BE2C (cell line): ENCODE results near the gene TMPRSS5.

ENCODE experiments used
- DNase-seq: peaks from one replicate; pipeline ENCODE4 v3.0.0-alpha.2; 2020
- H3K27me3 ChIP-seq: fragments of 250-450 bp; sonication (Bioruptor Pico); 2 replicates; pipeline ENCODE4 v1.5.1; 2020; ENCODE audit warnings: mild to moderate bottlenecking
- H3K36me3 ChIP-seq: fragments of 250-450 bp; sonication (Bioruptor Pico); 2 replicates; pipeline ENCODE4 v1.5.1; 2020; ENCODE audit warnings: mild to moderate bottlenecking
- H3K4me1 ChIP-seq: fragments of 250-450 bp; sonication (Bioruptor Pico); 2 replicates; pipeline ENCODE4 v1.5.1; 2020
- H3K4me3 ChIP-seq: 2 replicates; pipeline ENCODE4 v1.5.1; 2011; ENCODE audit warnings: low read depth, low read length
- H3K9me3 ChIP-seq: fragments of 250-450 bp; sonication (Bioruptor Pico); 2 replicates; pipeline ENCODE4 v1.5.1; 2020
- TF ChIP-seq, protein P1 (sequence below): IDR thresholded peaks from 2 replicates; pipeline ENCODE4 v1.5.1; 2012; ENCODE audit warnings: mild to moderate bottlenecking, low read depth, low read length

Gene TMPRSS5

DNA sequence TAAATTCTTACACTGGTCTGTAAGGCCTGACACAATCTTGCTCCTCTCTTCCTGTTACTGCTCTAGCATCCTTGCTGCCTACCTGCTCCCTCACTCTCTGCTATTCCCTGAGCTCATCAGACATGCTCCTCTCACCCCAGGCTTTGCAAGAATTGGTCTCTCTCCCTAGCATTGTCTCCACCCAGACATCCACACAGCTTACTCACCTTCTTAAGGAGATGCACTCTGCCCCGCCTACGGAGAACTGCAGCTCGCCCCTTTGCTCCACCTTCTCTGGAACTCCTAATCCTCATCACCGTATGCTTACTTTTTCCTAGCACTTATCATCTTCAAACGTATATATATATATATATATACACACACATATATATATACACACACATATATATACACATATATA lies 23.3 kb upstream of the TMPRSS5 start:
- Histone ChIP-seq H3K36me3 (peaks cover 12% of the 10 kb centered on the region), H3K4me3 (no peak overlapping the region), H3K27me3 (no peaks in the 10 kb centered on the region), H3K4me1 (peaks cover 23% of the 10 kb centered on the region), H3K9me3 (no peaks in the 10 kb centered on the region)
- no peak for DNase-seq
- TF ChIP-seq, protein P1, sequence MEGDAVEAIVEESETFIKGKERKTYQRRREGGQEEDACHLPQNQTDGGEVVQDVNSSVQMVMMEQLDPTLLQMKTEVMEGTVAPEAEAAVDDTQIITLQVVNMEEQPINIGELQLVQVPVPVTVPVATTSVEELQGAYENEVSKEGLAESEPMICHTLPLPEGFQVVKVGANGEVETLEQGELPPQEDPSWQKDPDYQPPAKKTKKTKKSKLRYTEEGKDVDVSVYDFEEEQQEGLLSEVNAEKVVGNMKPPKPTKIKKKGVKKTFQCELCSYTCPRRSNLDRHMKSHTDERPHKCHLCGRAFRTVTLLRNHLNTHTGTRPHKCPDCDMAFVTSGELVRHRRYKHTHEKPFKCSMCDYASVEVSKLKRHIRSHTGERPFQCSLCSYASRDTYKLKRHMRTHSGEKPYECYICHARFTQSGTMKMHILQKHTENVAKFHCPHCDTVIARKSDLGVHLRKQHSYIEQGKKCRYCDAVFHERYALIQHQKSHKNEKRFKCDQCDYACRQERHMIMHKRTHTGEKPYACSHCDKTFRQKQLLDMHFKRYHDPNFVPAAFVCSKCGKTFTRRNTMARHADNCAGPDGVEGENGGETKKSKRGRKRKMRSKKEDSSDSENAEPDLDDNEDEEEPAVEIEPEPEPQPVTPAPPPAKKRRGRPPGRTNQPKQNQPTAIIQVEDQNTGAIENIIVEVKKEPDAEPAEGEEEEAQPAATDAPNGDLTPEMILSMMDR = no peak

DNA sequence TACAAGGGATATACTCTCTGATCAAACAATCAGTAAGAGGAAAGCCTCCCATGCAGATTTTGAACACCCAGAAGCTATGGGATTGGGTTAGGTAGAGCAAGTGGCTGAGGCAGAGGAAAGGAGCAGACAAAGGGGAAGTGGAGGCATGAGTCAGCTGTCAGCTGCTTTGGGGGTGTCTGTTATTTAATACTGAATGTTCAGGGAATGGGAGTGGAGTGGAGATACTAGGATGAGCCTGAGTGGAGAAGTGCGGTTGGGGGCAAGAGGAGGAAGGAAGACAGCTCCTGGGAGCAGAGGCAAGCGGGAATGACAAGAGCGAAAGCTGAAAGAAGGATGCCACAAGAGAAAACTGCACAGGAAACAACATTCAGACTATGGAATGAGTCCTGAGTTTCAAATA lies 22.7 kb upstream of the TMPRSS5 start:
- H3K4me1 ChIP-seq = peaks cover 29% of the 10 kb centered on the region
- TF ChIP-seq, protein P1 = no peak
- no peaks in the 10 kb centered on the region for H3K27me3 ChIP-seq
- peaks cover 12% of the 10 kb centered on the region for H3K36me3 ChIP-seq
- no peaks in the 10 kb centered on the region for H3K9me3 ChIP-seq
- H3K4me3 ChIP-seq = no peak overlapping the region
- no peak for DNase-seq

DNA sequence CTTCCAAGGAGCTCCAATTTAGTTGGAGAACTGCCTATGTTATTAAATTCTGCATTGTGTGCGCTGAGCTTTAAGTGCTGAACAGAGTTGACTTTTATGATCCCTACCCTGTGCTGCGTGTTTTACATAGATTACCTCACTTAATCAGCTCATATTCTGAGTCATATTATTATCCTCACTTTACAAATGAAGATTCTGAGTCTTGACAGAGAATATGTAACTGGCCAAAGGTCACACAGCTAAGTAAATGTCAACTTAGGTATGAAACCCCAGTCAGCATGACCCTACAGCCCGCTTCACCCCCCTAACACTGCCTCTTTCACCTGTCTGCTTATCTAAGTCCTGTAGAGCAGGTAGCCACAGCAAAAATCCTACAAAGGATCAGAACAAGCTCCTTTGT lies 19.8 kb upstream of the TMPRSS5 start:
- Histone ChIP-seq H3K9me3 (no peaks in the 10 kb centered on the region), H3K27me3 (no peaks in the 10 kb centered on the region), H3K4me1 (peaks cover 40% of the 10 kb centered on the region), H3K36me3 (no peaks in the 10 kb centered on the region), H3K4me3 (no peak overlapping the region)
- TF ChIP-seq, protein P1 = no peak
- no peak for DNase-seq

DNA sequence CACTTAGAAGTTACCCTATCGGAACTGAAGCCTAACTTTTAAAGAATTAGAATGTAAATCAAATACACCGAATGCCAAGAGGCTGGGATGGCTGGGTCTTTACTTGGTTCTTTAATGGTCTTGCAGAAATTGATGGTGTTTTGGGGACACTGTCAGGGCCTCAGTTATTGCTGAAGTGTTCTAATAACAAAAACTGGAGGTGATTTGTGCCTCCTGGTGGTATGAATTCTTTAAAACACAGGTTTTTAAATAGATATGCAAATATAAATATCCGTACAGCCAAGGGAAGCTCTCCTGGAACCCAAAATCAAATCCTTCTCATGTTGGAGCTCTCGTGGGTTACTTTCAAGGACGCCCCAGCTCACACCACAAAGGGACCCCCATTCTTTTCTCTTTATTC lies 19.3 kb upstream of the TMPRSS5 start:
- Histone ChIP-seq H3K4me3 (no peak overlapping the region), H3K27me3 (no peaks in the 10 kb centered on the region), H3K36me3 (no peaks in the 10 kb centered on the region), H3K4me1 (peaks cover 36% of the 10 kb centered on the region), H3K9me3 (no peaks in the 10 kb centered on the region)
- DNase-seq = no peak
- TF ChIP-seq, protein P1 = peak; percentile 29

DNA sequence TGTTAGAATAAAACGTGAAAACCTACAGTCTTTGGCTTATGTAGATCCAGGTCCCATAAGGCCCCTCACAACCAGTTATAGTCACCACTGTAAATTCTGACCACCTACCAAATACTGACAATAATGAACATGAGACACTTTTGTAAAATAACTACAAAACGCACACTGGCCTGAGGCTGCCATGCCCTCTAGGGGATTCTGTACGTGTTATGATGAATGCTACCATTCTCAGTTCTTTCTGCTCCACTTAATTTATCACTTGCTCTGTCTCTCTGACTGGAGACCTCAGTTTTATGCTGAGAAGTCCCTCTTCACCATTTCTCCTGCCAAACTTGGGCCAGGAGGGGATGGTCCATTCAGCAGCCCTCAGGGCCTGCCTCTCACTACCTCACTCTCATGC lies 18.7 kb upstream of the TMPRSS5 start:
- no peaks in the 10 kb centered on the region for H3K27me3 ChIP-seq

DNA sequence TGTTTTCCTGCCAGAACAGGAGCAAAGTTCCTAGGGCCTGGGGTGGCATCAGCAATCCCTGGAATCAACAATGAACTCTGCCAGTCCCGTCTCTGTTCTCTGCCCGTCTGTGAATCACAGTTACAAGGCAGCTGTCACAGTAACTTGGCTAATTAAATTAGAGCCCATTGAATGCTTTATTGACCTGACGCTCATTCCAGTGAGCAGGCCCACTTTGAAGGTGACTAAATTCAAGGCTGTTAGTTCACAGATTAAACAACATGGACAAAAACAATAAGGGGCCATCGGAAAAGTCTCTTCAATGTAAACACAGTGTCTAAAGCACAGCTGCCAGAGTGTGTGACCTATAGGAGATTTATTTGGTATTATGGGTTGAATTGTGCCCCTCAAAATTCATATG lies 17.7 kb upstream of the TMPRSS5 start:
- no peaks in the 10 kb centered on the region for H3K9me3 ChIP-seq
- H3K4me1 ChIP-seq = peaks cover 34% of the 10 kb centered on the region
- peak; percentile 51 for DNase-seq
- H3K36me3 ChIP-seq = no peaks in the 10 kb centered on the region
- TF ChIP-seq, protein P1 = no peak
- no peaks in the 10 kb centered on the region for H3K27me3 ChIP-seq
- H3K4me3 ChIP-seq = no peak overlapping the region

More for the DNA sequence above, 18.7 kb upstream of the TMPRSS5 start:
- Histone ChIP-seq H3K9me3 (no peaks in the 10 kb centered on the region), H3K4me1 (peaks cover 34% of the 10 kb centered on the region), H3K4me3 (no peak overlapping the region), H3K36me3 (no peaks in the 10 kb centered on the region)
- no peak for DNase-seq
- TF ChIP-seq, protein P1 = no peak
